Measurements from ENCODE around the gene ATAD3C.
"Not testable (repeated sequence)": the region's sequence is repeated elsewhere in the genome, so short reads cannot be mapped to it uniquely, and the experiment has no call there.

ATAD3C gene

GRCh38 chr1:1417825-1418463 is 31.5 kb upstream of the ATAD3C start:
- DNase-seq; in situ Hi-C loops (cut with HindIII; ENCODE audit: low pct_ligation_motif_present, low pct_unique_long_range_greater_than_20kb, low sequenced_read_pairs): not testable (repeated sequence)

- in situ Hi-C loops (cut with HindIII; ENCODE audit: low pct_ligation_motif_present, low pct_unique_long_range_greater_than_20kb, low sequenced_read_pairs), result no loop called here
- no peak for DNase-seq
These were observed 30.8 kb upstream of the ATAD3C start for GRCh38 chr1:1418464-1419362.

- no peak for DNase-seq
These were observed 30.1 kb upstream of the ATAD3C start for GRCh38 chr1:1419363-1419812.

GRCh38 chr1:1419813-1420653 is 29.5 kb upstream of the ATAD3C start:
- in situ Hi-C loops (cut with HindIII; ENCODE audit: low pct_ligation_motif_present, low pct_unique_long_range_greater_than_20kb, low sequenced_read_pairs), result no loop called here
- DNase-seq, result no peak

More at GRCh38 chr1:1419363-1419812, 30.1 kb upstream of the ATAD3C start:
- in situ Hi-C loops (cut with HindIII; ENCODE audit: low pct_ligation_motif_present, low pct_unique_long_range_greater_than_20kb, low sequenced_read_pairs), result no loop called here

GRCh38 chr1:1420654-1421141 is 28.8 kb upstream of the ATAD3C start:
- DNase-seq, result no peak

GRCh38 chr1:1421147-1421906 is 28.2 kb upstream of the ATAD3C start, which contains the start of gene ANKRD65:
ANKRD65 (minus strand) TSS chr1:1421276; CDS start chr1:1421005, 271 bp downstream.
- DNase-seq, result no peak
- in situ Hi-C loops (cut with HindIII; ENCODE audit: low pct_ligation_motif_present, low pct_unique_long_range_greater_than_20kb, low sequenced_read_pairs), result no loop called here

More at GRCh38 chr1:1420654-1421141, 28.8 kb upstream of the ATAD3C start:
- in situ Hi-C loops (cut with HindIII; ENCODE audit: low pct_ligation_motif_present, low pct_unique_long_range_greater_than_20kb, low sequenced_read_pairs), result no loop called here

GRCh38 chr1:1421907-1422464 is 27.5 kb upstream of the ATAD3C start:
- in situ Hi-C loops (cut with HindIII; ENCODE audit: low pct_ligation_motif_present, low pct_unique_long_range_greater_than_20kb, low sequenced_read_pairs), result no loop called here

GRCh38 chr1:1422465-1423244 is 26.8 kb upstream of the ATAD3C start:
- in situ Hi-C loops (cut with HindIII; ENCODE audit: low pct_ligation_motif_present, low pct_unique_long_range_greater_than_20kb, low sequenced_read_pairs), result no loop called here
- DNase-seq, result no peak

More at GRCh38 chr1:1421907-1422464, 27.5 kb upstream of the ATAD3C start:
- DNase-seq, result no peak

- in situ Hi-C loops (cut with HindIII; ENCODE audit: low pct_ligation_motif_present, low pct_unique_long_range_greater_than_20kb, low sequenced_read_pairs), result no loop called here
- no peak for DNase-seq
These were observed 26.3 kb upstream of the ATAD3C start for GRCh38 chr1:1423245-1423597.

- DNase-seq, result no peak
- in situ Hi-C loops (cut with HindIII; ENCODE audit: low pct_ligation_motif_present, low pct_unique_long_range_greater_than_20kb, low sequenced_read_pairs), result no loop called here
These were observed 24.8 kb upstream of the ATAD3C start for GRCh38 chr1:1424707-1425106.

GRCh38 chr1:1425426-1425752 is 24.1 kb upstream of the ATAD3C start:
- in situ Hi-C loops (cut with HindIII; ENCODE audit: low pct_ligation_motif_present, low pct_unique_long_range_greater_than_20kb, low sequenced_read_pairs), result no loop called here
- no peak for DNase-seq

- DNase-seq, result no peak
- in situ Hi-C loops (cut with HindIII; ENCODE audit: low pct_ligation_motif_present, low pct_unique_long_range_greater_than_20kb, low sequenced_read_pairs), result no loop called here
These were observed 23.6 kb upstream of the ATAD3C start for GRCh38 chr1:1425753-1426495.

- in situ Hi-C loops (cut with HindIII; ENCODE audit: low pct_ligation_motif_present, low pct_unique_long_range_greater_than_20kb, low sequenced_read_pairs), result no loop called here
- no peak for DNase-seq
These were observed 22.9 kb upstream of the ATAD3C start for GRCh38 chr1:1426496-1427105.

GRCh38 chr1:1427106-1427819 is 22.2 kb upstream of the ATAD3C start:
- DNase-seq, result no peak
- in situ Hi-C loops (cut with HindIII; ENCODE audit: low pct_ligation_motif_present, low pct_unique_long_range_greater_than_20kb, low sequenced_read_pairs), result no loop called here

GRCh38 chr1:1427820-1428148 is 21.7 kb upstream of the ATAD3C start:
- no peak for DNase-seq
- in situ Hi-C loops (cut with HindIII; ENCODE audit: low pct_ligation_motif_present, low pct_unique_long_range_greater_than_20kb, low sequenced_read_pairs), result no loop called here

GRCh38 chr1:1428174-1428573 is 21.3 kb upstream of the ATAD3C start:
- in situ Hi-C loops (cut with HindIII; ENCODE audit: low pct_ligation_motif_present, low pct_unique_long_range_greater_than_20kb, low sequenced_read_pairs), result no loop called here
- DNase-seq, result no peak

Data from ACHN (cell line).